ENCODE results near the gene PCSK2.

GRCh38 chr20:17379651-17380050 lies 152.8 kb downstream of the PCSK2 start:
- TF ChIP-seq CTCF (IDR thresholded peaks at IDR 0.05) (no peak), POLR2A (IDR thresholded peaks at IDR 0.05) (no peak)

Measured in esophagus squamous epithelium (tissue), 4 donors.